Measurements from ENCODE around the gene ERICH6B.
"Not testable (repeated sequence)": the region's sequence is repeated elsewhere in the genome, so short reads cannot be mapped to it uniquely, and the experiment has no call there.

ERICH6B gene

GRCh38 chr13:45615501-45616101, at the start of gene ERICH6B:
Gene ERICH6B, minus strand, starts transcription at chr13:45615739. Its CDS starts 18,734 bp downstream, at chr13:45597005.
- no peak for DNase-seq

- DNase-seq = not testable (repeated sequence)
Measured at GRCh38 chr13:45662903-45663302, 47.4 kb upstream of the ERICH6B start.

- no peak for DNase-seq
Measured at GRCh38 chr13:45662162-45662561, 46.6 kb upstream of the ERICH6B start.

- DNase-seq = not testable (repeated sequence)
Measured at GRCh38 chr13:45660458-45660857, 44.9 kb upstream of the ERICH6B start.

GRCh38 chr13:45659536-45659935, 44.0 kb upstream of the ERICH6B start:
- no peak for DNase-seq

- DNase-seq = no peak
Measured at GRCh38 chr13:45658586-45659235, 43.2 kb upstream of the ERICH6B start.

- no peak for DNase-seq
Measured at GRCh38 chr13:45654633-45655349, 39.3 kb upstream of the ERICH6B start.

GRCh38 chr13:45645263-45645662, 29.7 kb upstream of the ERICH6B start:
- not testable (repeated sequence) for DNase-seq

GRCh38 chr13:45642159-45642558, 26.6 kb upstream of the ERICH6B start:
- DNase-seq = not testable (repeated sequence)

- not testable (repeated sequence) for DNase-seq
Measured at GRCh38 chr13:45635291-45635690, 19.8 kb upstream of the ERICH6B start.

GRCh38 chr13:45630791-45631190, 15.3 kb upstream of the ERICH6B start:
- no peak for DNase-seq

GRCh38 chr13:45629940-45630339, 14.4 kb upstream of the ERICH6B start:
- DNase-seq = no peak

GRCh38 chr13:45628094-45628493, 12.6 kb upstream of the ERICH6B start:
- DNase-seq = no peak

- no peak for DNase-seq
Measured at GRCh38 chr13:45627656-45628055, 12.1 kb upstream of the ERICH6B start.

GRCh38 chr13:45626731-45627374, 11.3 kb upstream of the ERICH6B start:
- DNase-seq = no peak

- no peak for DNase-seq
Measured at GRCh38 chr13:45623516-45624090, 8.1 kb upstream of the ERICH6B start.

- DNase-seq = no peak
Measured at GRCh38 chr13:45621950-45622349, 6.4 kb upstream of the ERICH6B start.

- no peak for DNase-seq
Measured at GRCh38 chr13:45607931-45608330, 7.6 kb downstream of the ERICH6B start.

- DNase-seq = no peak
Measured at GRCh38 chr13:45604892-45605291, 10.6 kb downstream of the ERICH6B start.

- no peak for DNase-seq
Measured at GRCh38 chr13:45603338-45603737, 12.2 kb downstream of the ERICH6B start.

- DNase-seq = no peak
Measured at GRCh38 chr13:45602183-45603170, 13.1 kb downstream of the ERICH6B start.

GRCh38 chr13:45601680-45602079, 13.9 kb downstream of the ERICH6B start:
- DNase-seq = no peak

Measured in 8988T (cell line).